ENCODE data around the gene TMEM140.

Gene TMEM140

DNA sequence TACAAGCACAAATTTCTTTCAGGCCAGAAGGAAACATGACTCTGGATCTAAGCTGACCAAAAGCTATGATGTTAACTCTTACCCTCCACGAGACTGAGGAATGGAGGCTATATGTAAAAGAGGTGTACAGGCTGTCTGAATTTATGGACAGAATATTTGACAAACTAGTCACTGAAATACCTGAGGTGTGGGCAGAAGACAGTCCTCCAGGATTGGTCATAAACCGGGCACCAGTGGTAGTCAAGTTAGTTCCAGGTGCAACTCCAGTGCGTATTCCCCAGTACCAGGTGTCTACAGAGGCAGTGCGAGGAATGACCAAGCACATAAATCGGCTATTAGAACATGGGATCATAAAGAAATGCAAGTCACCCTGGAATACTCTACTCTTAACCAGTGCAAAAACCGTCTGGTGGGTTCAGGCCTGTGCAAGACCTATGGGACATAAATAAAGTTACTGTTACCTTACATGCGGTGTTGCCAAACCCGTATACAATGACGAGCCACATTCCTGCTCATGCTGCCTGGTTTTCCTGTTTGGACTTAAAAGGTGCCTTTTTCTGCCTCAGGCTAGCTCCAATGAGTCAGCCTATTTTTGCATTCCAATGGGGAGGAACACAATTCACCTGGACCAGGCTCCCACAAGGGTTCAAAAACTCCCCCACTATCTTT lies 29.3 kb downstream of the TMEM140 start:
- no peak for DNase-seq

DNA sequence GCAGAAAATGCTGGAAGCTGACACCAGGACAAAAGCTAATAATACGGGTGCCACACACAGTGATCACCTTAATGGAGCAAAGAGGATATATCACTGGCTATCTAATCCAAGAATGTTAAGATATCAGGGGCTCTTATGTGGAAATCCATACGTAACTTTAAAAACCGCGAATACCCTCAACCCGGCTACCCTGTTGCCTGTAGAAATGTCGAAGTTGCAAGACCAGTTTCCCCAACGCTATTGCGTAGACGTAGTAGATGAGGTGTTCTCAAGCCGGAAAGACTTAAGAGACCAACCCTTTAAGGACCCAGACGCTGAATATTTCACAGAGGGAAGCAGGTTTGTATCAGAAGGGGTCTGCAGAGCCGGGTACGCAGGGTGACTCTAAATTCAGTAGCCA lies 30.5 kb downstream of the TMEM140 start:
- no peak for DNase-seq

DNA sequence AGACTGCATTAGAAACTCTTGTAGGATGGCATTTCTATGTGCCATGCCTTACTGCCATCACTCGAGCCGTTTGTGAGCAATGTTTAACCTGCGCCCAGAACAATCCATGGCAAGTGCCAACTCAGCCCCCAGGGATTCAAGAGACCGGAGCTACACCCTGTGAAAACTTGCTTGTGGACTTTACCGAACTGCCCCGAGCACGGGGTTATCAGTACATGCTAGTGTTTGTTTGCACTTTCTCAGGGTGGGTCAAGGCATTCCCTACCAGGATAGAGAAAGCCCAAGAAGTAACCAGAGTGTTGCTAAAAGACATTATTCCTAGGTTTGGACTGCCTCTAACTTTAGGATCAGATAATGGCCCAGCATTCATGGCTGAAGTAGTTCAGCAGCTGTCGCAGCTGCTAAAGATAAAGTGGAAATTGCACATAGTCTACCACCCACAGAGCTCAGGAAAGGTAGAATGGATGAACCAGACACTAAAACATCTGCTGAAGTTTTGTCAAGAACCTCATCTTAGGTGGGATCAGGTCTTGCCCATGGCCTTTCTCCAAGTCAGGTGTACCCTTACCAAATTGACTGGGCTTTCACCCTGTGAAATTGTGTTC lies 31.6 kb downstream of the TMEM140 start:
- DNase-seq, result no peak

DNA sequence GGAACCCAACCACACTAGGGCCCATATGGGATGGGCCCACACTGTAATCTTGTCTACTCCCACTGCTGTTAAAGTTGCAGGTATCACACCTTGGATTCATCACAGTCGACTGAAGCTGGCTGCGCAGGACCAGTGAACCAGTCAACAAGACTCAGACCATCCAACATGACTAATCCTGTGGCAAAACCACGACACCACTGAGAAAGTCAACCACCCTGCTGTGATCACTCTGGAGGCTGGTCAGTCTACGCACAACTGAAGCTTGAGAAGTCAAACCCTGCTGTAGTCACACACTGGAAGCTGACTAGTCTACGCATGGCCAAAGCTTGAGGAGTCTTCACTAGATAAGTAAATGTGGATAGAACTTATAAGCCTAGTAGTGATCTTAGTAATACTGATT lies 32.2 kb downstream of the TMEM140 start:
- no peak for DNase-seq

DNA sequence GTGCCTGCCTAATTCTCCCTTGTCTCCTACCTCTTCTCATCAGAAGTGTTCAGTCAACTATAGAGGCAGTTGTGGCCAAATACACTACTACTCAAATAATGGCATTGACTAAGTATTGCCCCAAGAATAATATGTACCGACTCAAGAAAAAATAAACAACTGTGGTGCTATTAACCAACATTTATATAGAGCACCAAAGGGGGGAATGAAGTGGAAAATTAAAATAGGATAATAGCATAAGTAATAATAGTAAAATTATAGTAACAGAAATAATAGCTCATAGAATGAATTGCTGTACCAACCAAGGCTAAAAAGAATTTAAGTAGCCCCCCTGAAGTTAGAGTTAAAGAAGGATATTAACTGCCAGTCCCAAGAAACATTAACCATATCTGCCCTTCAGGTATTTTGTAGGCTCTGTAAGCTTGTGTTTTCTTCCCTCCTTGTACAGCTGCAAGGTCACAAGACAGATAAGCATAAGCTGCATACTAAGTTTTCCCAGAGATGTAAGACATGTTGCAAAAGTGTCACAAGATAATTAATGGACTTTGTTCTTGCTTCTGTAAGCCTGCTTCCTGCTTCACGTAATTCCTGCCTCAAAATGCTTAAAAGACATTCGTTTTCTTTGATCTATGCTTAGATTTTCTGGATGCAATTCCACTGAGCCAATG lies 33.5 kb downstream of the TMEM140 start:
- DNase-seq, result no peak

DNA sequence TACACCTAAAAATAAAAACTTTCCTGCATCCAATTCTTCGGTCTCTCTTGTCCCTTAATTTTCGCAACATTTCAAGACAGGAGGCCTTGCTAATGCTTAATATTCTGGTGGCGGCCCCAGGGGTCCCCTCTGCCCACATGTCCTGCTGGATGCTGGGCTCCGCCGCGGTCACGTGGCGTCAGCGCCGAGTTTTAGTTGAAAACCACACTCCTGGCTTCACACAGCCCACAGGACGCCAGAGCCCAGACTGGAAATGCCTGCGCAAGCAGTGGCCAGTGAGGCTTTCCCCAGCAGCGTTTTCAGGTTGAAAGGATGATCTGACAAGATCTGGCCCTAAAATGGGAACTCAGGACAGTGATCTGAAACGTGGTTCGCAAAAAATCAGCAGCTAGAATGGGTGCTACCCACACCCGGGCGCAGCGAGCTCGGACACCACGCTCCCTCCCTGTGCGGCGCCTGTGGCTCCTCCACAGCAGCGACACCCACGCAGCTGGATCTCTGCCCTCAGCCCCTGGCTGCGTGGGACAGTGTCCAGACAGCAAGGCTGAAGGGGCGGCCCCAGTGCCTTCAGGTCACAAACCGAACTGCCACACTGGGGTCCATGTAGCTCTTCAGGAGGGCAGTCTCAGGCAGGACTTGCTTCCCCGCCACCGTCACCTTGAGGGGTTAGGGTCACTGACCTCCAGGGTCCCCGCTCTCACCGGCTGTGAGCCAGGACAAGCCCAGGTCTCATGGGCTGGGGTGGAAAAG lies 34.2 kb downstream of the TMEM140 start:
- no peak for DNase-seq

DNA sequence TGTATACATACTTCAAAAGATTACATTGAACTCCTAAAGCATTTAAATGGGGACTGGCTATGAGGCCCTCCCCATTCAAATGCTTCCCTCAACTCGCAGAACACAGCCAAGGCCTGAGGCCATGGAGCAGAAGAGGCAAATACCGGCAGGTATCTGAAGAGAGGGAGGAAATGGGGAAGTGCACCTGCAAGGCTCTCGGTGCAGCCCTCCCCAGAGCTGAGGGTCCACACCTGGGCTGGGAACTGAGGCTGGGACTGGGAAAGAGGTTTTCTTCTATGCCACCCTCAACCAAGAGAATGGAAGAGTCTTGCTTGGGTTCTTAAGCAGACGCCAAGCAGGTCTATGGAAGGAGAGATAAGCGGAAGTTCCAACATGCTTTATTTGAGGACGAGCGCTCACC lies 35.6 kb downstream of the TMEM140 start:
- DNase-seq, result no peak

DNA sequence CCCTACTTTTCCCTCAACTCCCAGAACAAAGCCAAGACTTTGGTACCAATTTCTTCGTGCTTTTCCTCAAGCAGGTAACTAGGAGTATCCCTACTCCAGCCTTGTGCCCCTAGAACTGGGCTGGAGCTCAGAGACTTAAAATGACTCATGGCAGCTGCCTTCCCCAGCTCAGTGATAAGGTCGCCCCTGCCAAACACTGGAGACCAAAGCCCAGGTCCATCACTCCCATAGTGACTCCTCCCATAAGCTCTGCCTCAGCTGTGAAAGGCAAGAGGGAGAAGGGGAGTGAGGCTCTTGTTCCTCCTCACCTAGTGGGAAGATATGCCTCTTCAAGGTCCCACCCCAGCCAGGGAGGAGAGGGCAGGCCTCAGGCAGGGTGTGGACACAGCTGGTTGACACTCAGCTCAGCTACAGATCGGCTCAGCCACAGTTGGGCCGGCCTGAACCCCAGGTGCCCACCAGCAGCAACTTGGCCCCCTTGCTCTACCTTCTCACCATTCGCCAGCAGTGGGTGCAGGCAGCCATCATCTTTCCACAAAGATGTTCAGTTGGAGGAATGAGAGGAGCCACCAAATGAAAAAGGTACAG lies 36.5 kb downstream of the TMEM140 start:
- DNase-seq, result no peak

DNA sequence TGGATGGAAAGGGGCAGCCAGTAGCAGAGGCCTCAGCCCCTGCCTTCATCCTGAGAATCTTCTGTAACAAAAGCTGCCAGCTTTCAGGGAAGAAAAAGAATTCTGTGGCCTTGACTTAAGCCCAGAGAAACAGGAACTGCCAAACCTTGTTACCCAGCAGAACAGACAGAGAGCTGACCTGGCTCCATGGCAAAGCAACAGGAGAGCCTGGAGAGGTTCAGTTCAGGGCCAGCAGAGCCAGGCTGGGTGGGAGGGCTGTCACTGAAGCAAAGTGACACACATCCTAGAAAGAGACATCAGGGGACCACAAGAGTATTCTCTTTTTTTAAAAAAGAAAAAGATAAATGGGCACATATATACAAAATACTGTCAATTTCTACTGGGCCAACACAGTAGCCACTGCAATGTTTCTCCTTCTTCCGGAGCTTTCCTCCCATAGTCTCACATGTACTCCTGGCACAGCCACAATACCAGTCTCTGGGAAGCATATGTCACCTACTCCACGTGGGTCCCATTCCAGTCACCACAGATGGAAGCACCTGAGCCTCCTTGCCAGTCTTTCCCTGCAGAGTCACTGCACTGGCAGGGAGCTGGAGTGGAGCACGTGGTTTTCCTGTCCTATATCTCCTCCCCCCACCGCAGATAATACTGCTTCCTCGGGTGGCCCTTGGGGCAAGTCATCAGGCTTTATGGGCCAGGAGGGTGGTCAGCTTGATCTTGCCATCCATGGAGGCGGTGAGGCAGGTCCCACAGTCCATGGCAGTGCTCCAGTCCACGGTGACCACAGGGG lies 37.8 kb downstream of the TMEM140 start:
- DNase-seq, result no peak

DNA sequence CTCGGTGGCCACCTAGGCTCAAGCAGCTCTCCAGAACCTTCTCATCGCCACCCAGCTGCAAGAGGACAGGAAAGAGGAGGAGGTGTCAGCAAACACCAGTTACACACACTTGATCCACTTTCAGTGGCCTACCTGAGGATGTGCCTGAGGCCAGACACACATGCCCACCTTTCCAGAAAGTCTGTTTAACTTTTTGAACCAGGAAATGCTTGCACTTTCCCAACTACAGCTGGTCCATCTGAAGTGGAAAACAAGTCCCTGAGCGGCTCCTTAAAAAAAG lies 38.3 kb downstream of the TMEM140 start:
- DNase-seq, result no peak

DNA sequence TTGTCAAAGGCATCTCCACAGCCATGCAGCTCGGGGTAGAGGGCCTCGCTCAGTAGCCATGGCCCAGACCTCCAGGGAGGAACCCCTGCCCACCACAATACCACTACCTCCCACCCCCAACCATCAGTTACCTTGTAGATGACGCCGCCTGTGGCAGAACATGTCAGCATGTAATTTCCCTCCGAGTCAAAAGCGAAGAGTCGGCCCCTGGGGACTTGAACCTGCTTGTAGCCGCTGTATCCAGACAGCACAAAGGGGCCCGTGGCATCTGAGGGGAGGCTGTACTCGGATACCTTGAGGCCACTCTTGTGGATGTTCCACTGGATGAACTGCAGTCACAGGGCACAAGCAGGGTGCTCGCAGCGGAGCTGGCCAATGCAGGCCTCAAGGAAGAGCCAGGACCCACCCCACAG lies 39.0 kb downstream of the TMEM140 start:
- no peak for DNase-seq

DNA sequence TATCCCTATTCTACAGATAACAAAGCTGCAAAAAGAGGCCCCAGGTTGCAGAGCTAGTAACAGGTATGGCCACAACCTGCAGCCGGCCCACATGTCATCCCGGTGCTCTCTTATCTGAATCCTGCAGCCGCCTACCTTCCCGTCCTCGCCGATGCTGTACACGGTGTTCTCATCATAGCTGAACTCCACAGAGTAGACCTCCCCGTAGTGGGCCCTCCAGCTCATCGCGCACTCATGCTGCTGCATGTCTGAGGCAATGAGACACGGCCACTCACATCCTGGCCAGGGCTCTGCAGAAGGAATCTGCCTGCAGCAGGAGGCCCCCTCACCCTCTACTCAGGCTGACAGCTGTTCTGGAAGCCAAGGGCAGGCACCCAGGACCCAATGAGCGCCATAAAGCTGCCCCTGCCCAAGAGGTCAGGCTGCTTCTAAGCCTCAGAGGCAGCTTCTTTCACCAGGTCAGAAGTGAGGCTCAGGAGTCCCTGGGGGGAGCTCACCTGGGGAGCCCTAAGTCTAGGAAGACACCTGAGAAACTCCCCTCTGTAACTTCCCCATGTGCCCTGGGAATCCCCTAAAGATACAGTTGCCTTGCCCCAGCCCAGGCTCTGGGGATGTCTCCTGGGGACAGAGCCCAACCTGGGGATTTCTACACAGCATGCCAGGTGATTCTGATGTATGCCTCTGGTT lies 40.6 kb downstream of the TMEM140 start:
- no peak for DNase-seq

DNA sequence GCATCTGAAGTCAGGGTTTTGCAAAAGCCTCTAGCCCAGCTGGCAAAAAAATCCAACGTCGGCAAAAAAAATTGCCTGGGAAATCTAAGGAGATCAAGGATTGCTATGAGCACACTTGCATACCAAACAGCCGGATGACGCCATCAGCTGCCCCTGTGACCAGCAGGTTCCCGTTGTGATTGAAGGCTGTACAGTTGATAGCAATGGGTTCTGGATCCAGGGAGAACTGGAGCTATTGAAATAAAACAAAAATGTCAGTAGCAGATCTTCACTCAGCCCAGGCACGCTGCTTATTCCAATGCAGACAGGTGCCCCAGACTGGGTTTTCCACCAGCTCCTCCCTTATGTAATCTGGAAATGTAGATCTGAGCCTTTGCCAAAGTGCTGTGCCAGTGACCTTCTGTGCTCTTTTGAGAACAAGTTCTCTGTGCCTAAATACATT lies 41.4 kb downstream of the TMEM140 start:
- no peak for DNase-seq

DNA sequence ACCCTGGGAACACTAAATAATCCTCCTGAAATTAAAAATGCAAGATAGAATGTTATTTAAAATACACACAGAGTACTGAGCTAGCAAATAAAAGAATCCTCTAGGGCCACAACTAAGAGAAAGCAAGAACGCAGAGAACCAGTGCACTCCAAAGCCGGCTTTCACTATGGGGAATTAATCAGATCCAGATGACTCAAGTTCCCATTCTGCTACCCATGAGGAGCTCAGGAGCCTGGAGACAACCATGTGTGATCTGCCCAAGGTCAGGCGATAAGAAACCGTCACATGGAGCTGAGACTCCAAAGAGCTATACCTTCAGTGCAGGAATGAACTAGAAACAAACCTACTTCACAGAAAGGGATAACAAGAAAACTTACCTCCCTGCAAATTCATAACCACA lies 42.1 kb downstream of the TMEM140 start:
- no peak for DNase-seq

DNA sequence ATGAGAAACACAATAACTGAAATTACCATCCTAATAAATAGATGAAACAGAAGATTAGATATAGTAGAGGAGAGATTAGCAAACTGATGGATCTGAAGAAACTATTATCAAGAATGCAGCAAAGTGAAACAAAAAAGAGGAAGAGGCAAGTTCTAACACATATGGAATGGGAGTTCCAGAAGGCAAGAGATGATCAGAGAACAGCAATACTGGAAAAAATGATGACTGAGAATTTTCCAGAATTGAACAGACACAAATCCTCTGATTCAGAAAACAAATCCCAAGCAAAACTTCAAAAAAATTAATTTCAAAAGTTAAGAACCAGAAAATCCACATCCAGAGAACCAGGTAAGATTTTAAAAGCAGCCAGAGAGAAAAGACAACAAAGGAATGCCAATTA lies 42.8 kb downstream of the TMEM140 start:
- no peak for DNase-seq

DNA sequence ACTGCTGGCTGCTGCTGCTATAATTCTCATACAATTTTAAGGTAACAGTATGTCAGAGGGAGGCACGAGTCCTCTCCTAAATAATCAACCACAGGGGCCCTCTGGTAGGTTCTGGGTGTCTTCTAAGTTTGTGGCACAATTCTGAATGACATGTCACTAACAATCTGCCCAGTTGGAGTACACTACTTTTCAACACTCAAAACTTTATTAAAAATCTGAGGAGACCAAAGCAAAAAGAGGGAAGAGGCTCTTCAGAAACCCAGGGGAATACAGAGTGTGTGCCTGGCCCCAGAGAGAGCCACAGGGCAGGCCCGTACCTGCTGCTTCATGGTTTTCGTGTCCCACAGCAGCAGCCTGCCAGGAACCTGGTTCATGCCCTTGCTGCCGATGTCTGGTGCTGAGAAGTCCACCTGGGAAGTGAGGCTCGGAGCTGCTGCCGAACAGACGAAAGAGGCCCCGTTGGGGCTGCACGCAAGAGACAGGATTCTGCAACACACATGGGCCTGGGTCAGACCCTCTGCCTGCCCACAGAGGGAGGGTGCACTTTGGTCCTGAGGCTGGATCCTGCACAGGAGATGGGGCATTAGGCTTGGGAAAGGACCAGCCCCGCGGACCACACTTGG lies 45.2 kb downstream of the TMEM140 start:
- no peak for DNase-seq

DNA sequence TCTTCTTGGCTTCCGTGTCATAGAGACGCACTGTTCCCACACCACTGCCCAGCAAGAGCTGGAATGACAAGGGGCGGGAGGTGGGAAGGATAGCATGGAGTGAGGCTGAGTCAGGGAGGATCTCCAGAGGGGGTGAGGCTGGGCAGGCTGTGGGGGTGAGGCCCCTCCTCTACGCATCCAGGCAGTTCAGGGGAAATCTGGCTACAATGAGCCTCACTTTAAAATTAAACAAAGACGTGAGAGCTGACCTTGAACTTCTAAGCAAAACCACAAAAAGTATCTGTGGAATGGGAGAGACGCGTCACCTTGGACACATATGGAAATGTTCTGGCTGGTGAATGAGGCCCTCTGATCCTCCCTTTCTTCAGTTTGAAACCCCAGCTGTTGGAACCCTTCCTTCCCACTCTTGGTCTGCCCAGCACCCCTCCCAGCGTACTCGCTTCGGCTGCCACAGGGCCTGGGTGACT lies 45.8 kb downstream of the TMEM140 start:
- DNase-seq, result no peak

DNA sequence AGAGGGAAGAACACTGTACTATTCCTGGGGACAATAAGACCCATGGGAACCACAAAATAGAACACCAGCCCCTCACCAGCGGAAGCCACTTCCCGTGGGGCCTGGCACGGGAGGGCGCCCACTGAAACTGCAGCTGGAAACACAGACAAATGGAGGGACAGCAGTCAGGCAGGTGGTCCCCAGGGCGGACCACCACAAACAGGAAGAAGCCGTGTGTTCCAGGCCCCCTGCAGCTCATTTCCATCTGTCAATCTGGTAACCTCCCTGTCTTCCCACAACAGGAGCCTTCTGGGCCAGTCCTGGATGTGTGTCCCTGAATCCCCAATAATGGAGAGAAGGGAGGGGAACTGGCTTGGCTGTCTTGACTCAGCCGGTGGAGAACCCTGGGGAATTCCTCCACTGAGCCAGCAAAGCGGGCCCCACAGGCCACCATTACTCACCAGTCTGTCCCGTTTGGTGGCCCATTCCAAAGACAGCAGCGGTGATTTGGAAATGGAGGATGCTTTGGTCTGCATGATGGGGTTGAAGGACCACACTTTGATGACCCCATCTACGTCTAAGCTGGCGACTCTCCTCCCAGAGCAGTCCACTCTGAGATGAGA lies 46.7 kb downstream of the TMEM140 start:
- no peak for DNase-seq

DNA sequence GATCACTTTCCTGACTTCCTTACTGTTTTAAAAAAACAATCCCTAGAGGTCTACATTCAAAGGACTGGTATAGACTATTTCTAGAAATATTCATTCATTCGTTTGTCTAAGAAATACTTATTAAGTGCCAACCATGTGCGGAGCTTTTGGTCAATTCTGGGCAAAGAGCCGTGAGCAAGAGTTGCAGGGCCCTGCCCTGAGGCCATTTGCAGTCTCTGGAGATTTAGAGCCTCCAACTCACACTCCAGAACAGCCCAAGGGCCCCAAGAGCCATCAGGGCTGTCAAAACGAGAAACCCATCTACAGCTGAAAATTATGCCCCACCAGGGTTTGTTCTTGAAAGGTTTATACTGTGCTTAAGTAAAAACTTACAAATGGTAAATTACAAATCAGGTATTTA lies 47.3 kb downstream of the TMEM140 start:
- no peak for DNase-seq

DNA sequence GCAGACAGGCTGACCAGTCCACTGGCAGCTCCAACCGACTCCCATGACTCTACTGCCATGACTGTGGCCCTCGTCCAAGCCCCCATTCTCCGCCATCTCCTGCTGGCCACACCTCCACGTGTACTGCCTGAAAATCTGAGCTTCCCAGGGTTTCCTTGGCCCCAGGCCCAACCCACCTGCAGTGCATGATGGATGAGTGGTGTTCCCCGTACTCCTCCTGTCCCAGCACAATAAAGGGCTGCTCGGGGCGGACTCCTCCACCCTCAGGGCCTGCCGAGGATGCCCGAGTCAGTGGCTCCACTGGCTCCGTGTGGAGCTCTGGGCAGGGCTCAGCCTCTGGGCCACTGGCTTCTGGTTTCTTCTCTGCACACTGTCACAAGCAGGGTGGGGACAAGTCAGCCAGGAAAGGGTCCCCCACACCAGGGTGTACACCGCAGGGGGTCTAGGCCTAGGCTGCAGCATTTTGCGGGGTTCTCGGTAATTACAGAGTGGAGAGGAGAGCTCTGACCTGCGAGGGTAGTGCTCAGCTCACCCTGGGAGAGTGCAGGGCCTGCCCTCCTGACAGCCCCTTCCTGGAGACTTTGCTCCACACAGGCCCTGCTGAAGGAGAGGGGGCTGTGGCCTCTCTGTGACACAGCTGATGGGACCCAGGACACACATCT lies 48.2 kb downstream of the TMEM140 start:
- DNase-seq, result no peak

DNA sequence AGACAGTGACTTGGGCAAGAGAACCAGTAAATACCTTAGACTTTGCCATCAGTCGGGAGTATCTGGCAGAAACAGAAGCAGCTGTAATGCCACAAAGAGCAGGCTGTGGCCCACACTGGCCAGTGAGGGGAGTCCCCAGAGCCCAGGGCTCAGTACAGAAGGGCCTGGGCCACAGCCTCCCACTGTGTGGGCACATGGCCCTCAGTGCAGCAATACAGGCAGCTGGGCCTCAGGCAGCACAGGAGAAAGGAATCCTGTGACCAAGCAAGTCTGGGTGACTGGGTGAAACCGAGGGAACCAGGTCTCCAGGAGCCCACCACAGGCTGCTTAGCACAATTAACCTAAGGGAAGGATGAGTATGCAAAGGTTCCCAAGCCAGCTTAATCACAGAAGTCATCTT lies 49.5 kb downstream of the TMEM140 start:
- no peak for DNase-seq

Measured in cortex of kidney (tissue), 1 donor.